KMS-11 (cell line): ENCODE data around the gene TMBIM1.

Experiments
- H2AFZ ChIP-seq: fragments of 200-600 bp; sonication (generic); 2 replicates; pipeline ENCODE4 v1.6.1; 2016; ENCODE audit warnings: antibody characterized with exemption, mixed run types, low read depth
- H3K27ac ChIP-seq: fragments of 200-600 bp; sonication (generic); 2 replicates; pipeline ENCODE4 v1.6.1; 2016; ENCODE audit warnings: mild to moderate bottlenecking, mixed run types
- H3K27me3 ChIP-seq: fragments of 200-600 bp; sonication (generic); 2 replicates; pipeline ENCODE4 v1.6.1; 2017; ENCODE audit warnings: mild to moderate bottlenecking, low read depth, mixed run types, moderate library complexity; ENCODE audit not compliant: insufficient read depth
- H3K36me3 ChIP-seq: fragments of 200-600 bp; sonication (generic); 2 replicates; pipeline ENCODE4 v1.6.1; 2017; ENCODE audit warnings: mild to moderate bottlenecking, mixed run types; ENCODE audit not compliant: insufficient read depth
- H3K4me1 ChIP-seq: fragments of 200-600 bp; sonication (generic); 2 replicates; pipeline ENCODE4 v1.6.1; 2016; ENCODE audit warnings: mild to moderate bottlenecking, low read depth, mixed run types; ENCODE audit not compliant: poor library complexity, severe bottlenecking
- H3K4me2 ChIP-seq: fragments of 200-600 bp; sonication (generic); 2 replicates; pipeline ENCODE4 v1.7.0; 2016; ENCODE audit warnings: mild to moderate bottlenecking, mixed run types
- H3K4me3 ChIP-seq: fragments of 200-600 bp; sonication (generic); IDR thresholded peaks from 2 replicates; pipeline ENCODE4 v1.6.1; 2017; ENCODE audit warnings: low read depth, low read length, mixed read lengths; ENCODE audit not compliant: insufficient read depth
- H3K79me2 ChIP-seq: fragments of 200-600 bp; sonication (generic); 2 replicates; pipeline ENCODE4 v1.6.1; 2016; ENCODE audit warnings: low read depth, mixed run types; ENCODE audit not compliant: insufficient read depth
- H3K9ac ChIP-seq: fragments of 200-600 bp; sonication (generic); 2 replicates; pipeline ENCODE4 v1.6.1; 2016; ENCODE audit warnings: mild to moderate bottlenecking, mixed run types
- H4K20me1 ChIP-seq: fragments of 200-600 bp; sonication (generic); 2 replicates; pipeline ENCODE4 v1.6.1; 2016; ENCODE audit warnings: mild to moderate bottlenecking, mixed run types; ENCODE audit not compliant: insufficient read depth
- TF ChIP-seq, protein P1 (sequence below): fragments of 200-600 bp; sonication (generic); conservative IDR thresholded peaks from 2 replicates; pipeline ENCODE4 v1.6.1; 2017; ENCODE audit warnings: low read depth, mild to moderate bottlenecking, antibody characterized with exemption, low read length, moderate library complexity, mixed read lengths

The TMBIM1 gene

GRCh38 chr2:218291318-218292047 is 820 bp downstream of the TMBIM1 start:
- peaks cover 61% of the 10 kb centered on the region for H3K4me1 ChIP-seq
- peak overlapping the region; percentile 69 for H3K9ac ChIP-seq
- no peaks in the 10 kb centered on the region for H3K36me3 ChIP-seq
- H4K20me1 ChIP-seq: no peaks in the 10 kb centered on the region
- peak overlapping the region; percentile 42 for H3K4me3 ChIP-seq
- peak overlapping the region; percentile 58 for H2AFZ ChIP-seq
- TF ChIP-seq, protein P1, sequence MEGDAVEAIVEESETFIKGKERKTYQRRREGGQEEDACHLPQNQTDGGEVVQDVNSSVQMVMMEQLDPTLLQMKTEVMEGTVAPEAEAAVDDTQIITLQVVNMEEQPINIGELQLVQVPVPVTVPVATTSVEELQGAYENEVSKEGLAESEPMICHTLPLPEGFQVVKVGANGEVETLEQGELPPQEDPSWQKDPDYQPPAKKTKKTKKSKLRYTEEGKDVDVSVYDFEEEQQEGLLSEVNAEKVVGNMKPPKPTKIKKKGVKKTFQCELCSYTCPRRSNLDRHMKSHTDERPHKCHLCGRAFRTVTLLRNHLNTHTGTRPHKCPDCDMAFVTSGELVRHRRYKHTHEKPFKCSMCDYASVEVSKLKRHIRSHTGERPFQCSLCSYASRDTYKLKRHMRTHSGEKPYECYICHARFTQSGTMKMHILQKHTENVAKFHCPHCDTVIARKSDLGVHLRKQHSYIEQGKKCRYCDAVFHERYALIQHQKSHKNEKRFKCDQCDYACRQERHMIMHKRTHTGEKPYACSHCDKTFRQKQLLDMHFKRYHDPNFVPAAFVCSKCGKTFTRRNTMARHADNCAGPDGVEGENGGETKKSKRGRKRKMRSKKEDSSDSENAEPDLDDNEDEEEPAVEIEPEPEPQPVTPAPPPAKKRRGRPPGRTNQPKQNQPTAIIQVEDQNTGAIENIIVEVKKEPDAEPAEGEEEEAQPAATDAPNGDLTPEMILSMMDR: no peak
- peak overlapping the region; percentile 88 for H3K4me2 ChIP-seq
- H3K27ac ChIP-seq: peak overlapping the region; percentile 69
- peaks cover 39% of the 10 kb centered on the region; the same call in 1 of the 2 replicates for H3K79me2 ChIP-seq
- H3K27me3 ChIP-seq: no peaks in the 10 kb centered on the region

- no peaks in the 10 kb centered on the region for H3K27me3 ChIP-seq
- H3K9ac ChIP-seq: peak overlapping the region; percentile 69; the same call in 1 of the 2 replicates
- peak overlapping the region; percentile 88 for H3K4me2 ChIP-seq
- H4K20me1 ChIP-seq: no peaks in the 10 kb centered on the region
- no peaks in the 10 kb centered on the region for H3K36me3 ChIP-seq
- no peak overlapping the region for H3K4me3 ChIP-seq
- peaks cover 48% of the 10 kb centered on the region for H3K79me2 ChIP-seq
- H3K4me1 ChIP-seq: peaks cover 70% of the 10 kb centered on the region
- peak overlapping the region; percentile 69 for H3K27ac ChIP-seq
- TF ChIP-seq, protein P1: no peak
- no peak overlapping the region for H2AFZ ChIP-seq
Observed at GRCh38 chr2:218290316-218291261, 1.7 kb downstream of the TMBIM1 start.

DNA sequence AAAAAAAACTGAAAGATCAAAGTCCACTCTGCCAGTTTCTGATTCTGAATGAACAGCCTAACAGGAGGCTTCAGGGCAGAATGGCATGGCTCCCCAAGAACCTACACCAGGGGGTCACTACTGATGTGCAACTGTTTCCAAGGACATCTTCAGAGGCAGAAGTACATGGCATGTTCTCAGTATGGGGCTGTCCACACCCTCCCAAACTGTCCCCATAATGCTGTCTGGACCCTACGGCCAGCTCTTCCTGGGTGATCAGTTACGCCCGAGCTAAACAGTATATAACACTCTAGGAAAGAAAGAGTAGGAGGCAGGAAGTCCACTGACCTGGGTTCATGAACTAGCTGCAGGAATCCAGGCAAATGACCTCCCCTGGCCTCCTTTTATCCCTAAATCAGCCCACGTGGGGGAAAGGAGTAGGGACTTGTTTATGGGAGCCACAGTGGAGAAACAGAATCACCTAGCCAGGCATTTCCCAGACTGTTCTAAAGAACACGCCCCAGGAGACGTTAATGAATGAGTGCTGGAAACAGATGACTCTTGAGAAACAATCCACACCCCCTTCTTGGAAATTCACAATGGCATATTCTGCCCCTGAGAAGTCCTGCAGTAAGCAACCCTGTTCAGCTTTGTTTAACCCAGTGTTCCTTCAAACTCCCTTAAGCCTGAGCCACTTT is 2.5 kb downstream of the TMBIM1 start:
- Histone ChIP-seq H2AFZ (no peak overlapping the region), H3K9ac (no peak overlapping the region), H3K27ac (peak overlapping the region; percentile 69; the same call in 1 of the 2 replicates), H3K27me3 (no peaks in the 10 kb centered on the region), H4K20me1 (no peaks in the 10 kb centered on the region), H3K4me2 (peak overlapping the region; percentile 88), H3K79me2 (peaks cover 56% of the 10 kb centered on the region), H3K4me3 (no peak overlapping the region), H3K4me1 (peaks cover 75% of the 10 kb centered on the region), H3K36me3 (no peaks in the 10 kb centered on the region)
- TF ChIP-seq, protein P1: no peak
